ENCODE results near the gene LAG3. TPM values are rescaled to one million over a fixed set of nuclear protein-coding genes. Genes with fewer than 3 reads are reported as not detected.

LAG3 gene
- total and polyA plus RNA-seq, 2 experiments from 2014 or later, result 3.7 to 4.7 TPM

- Mint-ChIP-seq H3K27me3 (ENCODE audit: insufficient read depth, low read depth, poor library complexity) (peaks cover 10% of the 10 kb centered on the region), H3K4me1 (peaks cover 7% of the 10 kb centered on the region; the same call in 2 of the 3 replicates), H3K36me3 (ENCODE audit: low read depth) (peaks cover 16% of the 10 kb centered on the region), H3K9me3 (no peaks in the 10 kb centered on the region), H3K27ac (no peak overlapping the region; the same call in 1 of the 2 replicates), H3K4me3 (no peak overlapping the region)
- ATAC-seq (no peak), DNase-seq (ENCODE audit: low spot score) (no peak)
- H3K36me3 ChIP-seq (ENCODE audit: insufficient read depth), result 0 out of 2 replicates have a peak, but pooled peaks cover 1% of the 10 kb centered on the region
- H3K27me3 ChIP-seq (ENCODE audit: insufficient read depth), result no peaks in the 10 kb centered on the region
- no peak overlapping the region for H3K4me3 ChIP-seq
- no peaks in the 10 kb centered on the region for H3K79me2 ChIP-seq (replicated peaks; ENCODE audit: insufficient read depth)
- 0 out of 2 replicates have a peak, but pooled peaks cover 2% of the 10 kb centered on the region for H4K20me1 ChIP-seq (replicated peaks; ENCODE audit: insufficient read depth)
- H3F3A ChIP-seq (replicated peaks; ENCODE audit: low read depth), result 0 out of 2 replicates have a peak, but pooled peaks cover 3% of the 10 kb centered on the region
- TF ChIP-seq NANOG (IDR thresholded peaks at IDR 0.05; ENCODE audit: borderline replicate concordance), result no peak
- no peak for TF ChIP-seq ZNF331 (CRISPR knock-in tag; IDR thresholded peaks at IDR 0.05; ENCODE audit: low read depth)
- TF ChIP-seq EZH2 (IDR thresholded peaks at IDR 0.05; ENCODE audit: low read depth, unreplicated experiment), result no peak
- no peak for TF ChIP-seq POLR2AphosphoS5 (IDR thresholded peaks at IDR 0.05; ENCODE audit: low read depth)
- TF ChIP-seq ZNF462 (CRISPR knock-in tag; IDR thresholded peaks at IDR 0.05), result no peak
- no peak for TF ChIP-seq STAT1 (IDR thresholded peaks at IDR 0.05; ENCODE audit: unreplicated experiment)
- no peak for TF ChIP-seq REST (IDR thresholded peaks at IDR 0.05; ENCODE audit: unreplicated experiment)
- no peak for TF ChIP-seq CTCF (conservative IDR thresholded peaks at IDR 0.05; ENCODE audit: low read depth in 2 of 2)
- no peak for TF ChIP-seq ZNF114 (CRISPR knock-in tag; IDR thresholded peaks at IDR 0.05)
- no peak for TF ChIP-seq CREB1 (CRISPR knock-in tag; IDR thresholded peaks at IDR 0.05; ENCODE audit: low read depth)
- TF ChIP-seq JUNB (IDR thresholded peaks at IDR 0.05; ENCODE audit: unreplicated experiment), result no peak
- TF ChIP-seq ETS1 (IDR thresholded peaks at IDR 0.05), result no peak
- no peak for TF ChIP-seq EZH2phosphoT487 (IDR thresholded peaks at IDR 0.05; ENCODE audit: unreplicated experiment)
- no peak overlapping the region for H2AFZ ChIP-seq
- H3K9me2 ChIP-seq (ENCODE audit: insufficient read depth), result no peaks in the 10 kb centered on the region
- no peaks in the 10 kb centered on the region for H3K4me1 ChIP-seq (ENCODE audit: insufficient read depth)
- peak overlapping the region; percentile 2; the same call in 1 of the 2 replicates for H3K27ac ChIP-seq (ENCODE audit: low read depth)
- no peak overlapping the region for H3K4me2 ChIP-seq
Measured at GRCh38 chr12:6734506-6735387, 37.6 kb upstream of the LAG3 start.
